ENCODE data around the gene PCGF1.

Gene PCGF1

DNA sequence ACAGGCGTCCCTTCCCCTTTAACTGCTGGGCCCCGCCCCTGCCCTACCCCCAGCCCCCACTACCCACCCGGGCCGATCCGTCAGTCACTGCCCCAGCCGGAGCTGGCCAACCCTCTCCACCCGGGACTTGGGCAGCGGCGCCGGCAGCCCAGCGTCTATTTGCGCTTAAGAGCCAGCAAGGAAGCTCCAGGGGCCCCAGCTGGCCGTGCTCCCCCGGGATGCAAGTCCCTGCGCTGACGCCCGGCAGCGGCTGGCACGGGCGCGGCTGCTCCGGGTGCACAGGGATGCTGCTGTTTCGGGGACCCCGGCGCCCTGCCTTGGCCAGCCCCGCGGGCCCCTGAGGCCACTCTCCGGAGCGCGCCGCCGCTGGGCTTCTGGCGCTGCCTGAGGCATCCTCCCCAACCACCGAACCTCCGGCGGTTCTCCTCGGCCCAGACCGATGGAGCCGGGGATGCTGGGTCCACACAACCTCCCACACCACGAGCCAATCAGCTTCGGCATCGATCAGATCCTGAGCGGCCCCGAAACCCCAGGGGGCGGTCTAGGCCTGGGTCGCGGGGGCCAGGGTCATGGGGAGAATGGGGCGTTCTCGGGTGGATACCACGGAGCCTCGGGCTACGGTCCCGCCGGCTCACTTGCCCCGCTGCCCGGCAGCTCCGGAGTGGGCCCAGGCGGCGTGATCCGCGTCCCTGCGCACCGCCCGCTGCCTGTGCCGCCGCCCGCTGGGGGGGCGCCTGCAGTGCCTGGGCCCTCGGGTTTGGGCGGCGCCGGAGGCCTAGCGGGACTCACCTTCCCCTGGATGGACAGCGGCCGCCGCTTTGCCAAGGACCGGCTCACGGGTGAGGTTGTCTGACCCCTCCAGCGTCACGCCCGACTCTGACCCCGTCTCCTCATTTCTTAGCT lies 7.1 kb upstream of the PCGF1 start, which contains the start of gene TLX2:
Gene TLX2 (plus strand): TSS at position 83 of the 903 bp plus-strand sequence. CDS start 357 bp downstream, at position 440.
- TF ChIP-seq, protein P1, sequence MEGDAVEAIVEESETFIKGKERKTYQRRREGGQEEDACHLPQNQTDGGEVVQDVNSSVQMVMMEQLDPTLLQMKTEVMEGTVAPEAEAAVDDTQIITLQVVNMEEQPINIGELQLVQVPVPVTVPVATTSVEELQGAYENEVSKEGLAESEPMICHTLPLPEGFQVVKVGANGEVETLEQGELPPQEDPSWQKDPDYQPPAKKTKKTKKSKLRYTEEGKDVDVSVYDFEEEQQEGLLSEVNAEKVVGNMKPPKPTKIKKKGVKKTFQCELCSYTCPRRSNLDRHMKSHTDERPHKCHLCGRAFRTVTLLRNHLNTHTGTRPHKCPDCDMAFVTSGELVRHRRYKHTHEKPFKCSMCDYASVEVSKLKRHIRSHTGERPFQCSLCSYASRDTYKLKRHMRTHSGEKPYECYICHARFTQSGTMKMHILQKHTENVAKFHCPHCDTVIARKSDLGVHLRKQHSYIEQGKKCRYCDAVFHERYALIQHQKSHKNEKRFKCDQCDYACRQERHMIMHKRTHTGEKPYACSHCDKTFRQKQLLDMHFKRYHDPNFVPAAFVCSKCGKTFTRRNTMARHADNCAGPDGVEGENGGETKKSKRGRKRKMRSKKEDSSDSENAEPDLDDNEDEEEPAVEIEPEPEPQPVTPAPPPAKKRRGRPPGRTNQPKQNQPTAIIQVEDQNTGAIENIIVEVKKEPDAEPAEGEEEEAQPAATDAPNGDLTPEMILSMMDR (IDR thresholded peaks at IDR 0.05; ENCODE audit: low read depth, low read length): no peak
- no peak for DNase-seq (ENCODE audit: extremely low read depth, low read depth)

DNA sequence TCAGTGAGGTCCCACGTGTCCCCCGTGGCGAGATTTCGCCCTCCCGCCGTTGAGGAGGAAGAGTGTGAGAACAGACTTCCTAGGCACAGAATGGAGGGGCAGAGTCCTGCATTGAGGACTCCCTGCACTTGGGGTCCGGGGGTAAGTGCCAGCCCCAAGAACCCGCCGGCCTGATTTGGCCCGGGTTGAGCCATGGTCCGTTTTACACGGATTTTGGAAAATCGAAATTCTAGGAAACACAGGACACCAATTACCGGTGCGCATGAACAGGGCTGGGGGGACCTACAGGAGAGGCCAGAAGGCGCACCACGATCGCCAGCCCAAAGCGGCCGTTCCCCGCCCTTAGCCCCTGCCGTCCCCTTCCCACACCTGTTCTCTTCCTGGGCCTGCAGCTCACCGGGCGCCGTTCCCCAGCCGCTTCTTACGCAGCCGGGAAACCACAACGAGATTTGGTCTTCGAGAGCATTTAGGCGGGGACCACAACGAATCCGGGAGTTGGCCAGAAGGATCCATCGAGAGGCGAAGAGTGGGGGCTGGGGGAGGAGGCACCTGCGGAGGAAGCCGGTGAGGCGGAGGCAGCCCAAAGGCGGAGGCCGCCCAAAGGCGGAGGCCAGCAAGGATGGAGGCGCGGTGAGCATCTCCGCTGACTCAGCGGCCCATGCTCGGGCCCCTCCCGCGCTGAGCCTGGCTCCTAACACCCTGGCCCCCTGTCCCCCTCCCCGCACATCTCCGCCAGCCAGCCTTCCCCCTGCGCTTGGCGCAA lies 6.3 kb upstream of the PCGF1 start:
- TF ChIP-seq, protein P1 (IDR thresholded peaks at IDR 0.05; ENCODE audit: low read depth, low read length): no peak

DNA sequence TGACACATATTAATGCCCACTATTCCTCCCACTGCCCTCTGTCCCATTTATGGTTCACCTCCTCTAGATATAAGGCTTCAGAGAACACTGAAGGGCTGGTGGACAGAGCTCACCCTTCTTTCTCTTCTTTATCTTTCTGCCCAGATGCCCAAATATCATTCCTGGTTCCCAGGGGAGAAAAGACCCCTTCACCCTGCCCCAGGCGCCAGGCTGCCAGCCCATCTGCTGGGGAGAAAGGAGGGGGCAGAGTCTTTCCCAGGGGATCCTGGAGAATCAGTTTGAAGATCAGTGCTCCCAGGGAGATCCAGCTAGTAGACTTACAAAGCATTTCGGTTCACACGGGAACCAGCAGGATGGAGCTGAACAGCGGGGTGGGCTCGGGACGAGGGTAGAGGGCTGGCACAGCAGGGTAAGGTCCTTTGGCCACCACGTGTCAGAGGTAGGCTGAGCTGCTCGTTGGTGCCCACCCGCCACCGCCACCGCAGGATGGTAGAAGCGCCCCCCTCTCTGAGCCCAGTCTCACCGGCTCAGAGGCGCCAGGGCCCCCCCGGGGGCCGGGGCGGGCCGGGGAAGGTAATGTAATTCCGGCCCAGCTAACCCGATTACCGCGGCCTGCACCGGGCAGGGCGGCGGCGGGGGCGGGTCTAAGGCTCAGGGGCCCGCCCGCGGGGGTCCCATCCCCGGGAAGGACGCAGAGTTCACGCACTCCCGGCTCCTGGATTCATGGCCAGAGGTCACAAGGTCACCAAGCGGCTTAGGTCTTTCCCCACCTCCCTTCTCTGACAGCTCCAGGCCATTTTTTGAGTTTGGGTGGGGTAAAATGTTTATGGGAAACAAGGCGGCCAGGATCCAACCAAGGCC lies 5.5 kb upstream of the PCGF1 start:
- TF ChIP-seq, protein P1 (IDR thresholded peaks at IDR 0.05; ENCODE audit: low read depth, low read length): no peak
- no peak for DNase-seq (ENCODE audit: extremely low read depth, low read depth)

More for the DNA sequence above, 6.3 kb upstream of the PCGF1 start:
- DNase-seq (ENCODE audit: extremely low read depth, low read depth): no peak

DNA sequence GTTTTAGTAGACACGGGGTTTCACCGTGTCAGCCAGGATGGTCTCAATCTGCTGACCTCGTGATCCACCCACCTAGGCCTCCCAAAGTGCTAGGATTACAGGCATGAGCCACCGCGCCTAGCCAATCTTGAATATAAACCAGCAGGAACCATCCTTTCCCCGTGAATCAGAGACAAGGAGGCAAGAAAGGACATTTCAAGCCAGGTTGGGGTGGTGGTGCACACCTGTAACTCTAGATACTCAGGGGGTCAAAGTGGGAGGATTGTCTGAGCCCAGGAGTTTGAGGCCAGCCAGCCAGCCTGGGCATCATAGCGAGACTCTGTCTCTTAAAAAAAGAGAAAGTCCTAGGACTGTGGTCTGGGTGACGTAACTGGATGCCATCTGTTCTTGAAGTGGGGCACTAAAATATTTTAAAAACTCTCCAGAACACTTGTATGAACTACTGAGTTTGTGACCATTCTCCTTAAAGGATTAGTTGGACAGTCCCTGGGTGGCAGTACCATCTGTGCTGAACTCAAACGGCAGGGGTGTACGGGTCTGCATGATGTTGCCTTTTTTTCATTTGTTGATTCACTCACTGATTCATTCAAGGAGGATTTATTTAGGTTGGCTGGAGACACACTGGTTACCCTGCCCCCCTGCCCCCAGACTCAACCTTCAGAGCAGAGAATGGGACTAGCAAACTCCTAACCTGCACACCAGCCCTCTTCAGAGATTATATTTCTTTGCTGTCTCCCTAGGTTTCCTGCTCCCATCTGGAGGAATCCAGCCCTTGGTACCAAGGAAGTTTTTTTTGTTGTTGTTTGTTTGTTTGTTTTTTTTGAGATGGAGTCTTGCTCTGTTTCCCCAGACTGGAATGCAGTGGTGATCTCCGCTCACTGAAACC lies 3.9 kb upstream of the PCGF1 start:
- TF ChIP-seq, protein P1 (IDR thresholded peaks at IDR 0.05; ENCODE audit: low read depth, low read length): no peak
- no peak for DNase-seq (ENCODE audit: extremely low read depth, low read depth)

DNA sequence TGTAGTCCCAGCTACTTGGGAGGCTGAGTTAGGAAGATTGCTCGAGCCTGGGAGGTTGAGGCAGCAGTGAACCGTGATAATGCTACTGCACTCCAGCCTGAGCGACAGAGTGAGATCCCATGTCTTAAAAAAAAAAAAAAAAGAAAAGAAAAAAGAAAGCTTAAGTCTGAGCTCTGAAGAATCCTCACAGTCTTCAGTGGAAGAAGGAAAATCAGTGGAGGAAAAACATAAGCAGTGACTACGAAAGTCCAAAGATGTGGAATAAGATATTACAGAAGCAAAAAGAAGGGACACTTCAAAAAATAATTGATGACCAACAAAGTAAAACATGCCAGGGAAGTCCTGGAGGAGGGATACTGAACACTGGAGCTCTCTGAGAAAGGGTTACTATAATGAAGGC lies 2.8 kb upstream of the PCGF1 start:
- no peak for DNase-seq (ENCODE audit: extremely low read depth, low read depth)
- TF ChIP-seq, protein P1 (IDR thresholded peaks at IDR 0.05; ENCODE audit: low read depth, low read length): no peak

DNA sequence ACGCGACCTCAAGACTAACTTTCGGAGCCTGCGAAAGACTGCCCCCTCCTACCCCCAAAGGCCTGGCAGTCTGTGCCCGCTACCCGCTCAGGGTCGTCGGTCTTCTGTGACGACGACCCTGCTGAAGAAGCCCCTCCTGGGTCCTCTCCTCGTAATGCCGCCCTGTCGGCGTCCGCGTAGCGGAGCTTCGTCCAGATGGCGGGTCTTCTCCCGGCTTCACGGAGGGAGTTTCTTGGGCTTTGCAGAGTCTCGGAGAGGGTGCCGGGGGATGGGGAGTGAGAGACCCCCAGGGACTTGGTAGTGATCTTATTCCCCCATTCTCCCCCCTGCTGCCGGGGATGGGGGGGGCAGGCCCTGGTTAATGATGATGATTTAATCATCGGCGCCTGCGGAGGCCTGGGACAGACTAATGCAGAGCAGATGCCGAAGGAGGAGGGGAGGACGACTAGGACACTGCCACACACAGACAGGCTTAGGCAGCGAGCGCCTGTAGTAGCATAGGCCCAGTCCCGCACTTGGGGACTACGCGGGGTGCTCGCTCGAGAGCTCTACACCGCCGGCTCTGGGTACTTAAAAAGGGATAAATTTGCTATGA lies 528 bp upstream of the PCGF1 start:
- DNase-seq (ENCODE audit: extremely low read depth, low read depth): no peak
- TF ChIP-seq, protein P1 (IDR thresholded peaks at IDR 0.05; ENCODE audit: low read depth, low read length): no peak
